OCI-LY7 (cell line): ENCODE results near the gene EML6. TPM values are rescaled to one million over a fixed set of nuclear protein-coding genes. Genes with fewer than 3 reads are reported as not detected.

ENCODE experiments used
- BruUV-seq: library from RNA; stranded (reverse); fragments of 400-500 nt; replicated peaks from 2 replicates; lab custom pipeline; 2021; lab: Mats Ljungman, UMichigan
- CTCF ChIA-PET: fragments of 300-600 bp; sonication (Branson Sonifier 250); formaldehyde crosslinking; loops from one replicate; lab custom pipeline; 2022; ENCODE audit warnings: antibody characterized with exemption; ENCODE audit not compliant: unreplicated experiment; lab: Charles Lee
- POLR2A ChIA-PET: fragments of 300-600 bp; sonication (Branson Sonifier 250); formaldehyde crosslinking; loops from one replicate; lab custom pipeline; 2022; ENCODE audit warnings: antibody characterized with exemption; lab: Charles Lee
- DNase-seq: peaks from one replicate; pipeline ENCODE4 v3.0.0-alpha.2; 2015; ENCODE audit warnings: low spot score
- H2AFZ ChIP-seq: fragments of 200-600 bp; sonication (generic), shearing (Covaris generic); 2 replicates; pipeline ENCODE4 v1.6.1; 2014; ENCODE audit warnings: mild to moderate bottlenecking, antibody characterized with exemption, low read length, moderate library complexity
- H3K27ac ChIP-seq: fragments of 200-600 bp; sonication (generic); 2 replicates; pipeline ENCODE4 v1.5.1; 2014; ENCODE audit warnings: mixed run types, low read depth, mild to moderate bottlenecking, moderate library complexity, low read length, inconsistent platforms; ENCODE audit not compliant: poor library complexity, severe bottlenecking
- H3K36me3 ChIP-seq: fragments of 200-600 bp; sonication (generic); 2 replicates; pipeline ENCODE4 v1.6.1; 2014; ENCODE audit warnings: mild to moderate bottlenecking, antibody characterized with exemption, low read length, moderate library complexity, mixed read lengths; ENCODE audit not compliant: insufficient read depth
- H3K4me1 ChIP-seq: fragments of 200-600 bp; sonication (generic); 2 replicates; pipeline ENCODE4 v1.5.1; 2014; ENCODE audit warnings: mild to moderate bottlenecking, low read length; ENCODE audit not compliant: insufficient read depth, poor library complexity, severe bottlenecking
- H3K4me2 ChIP-seq: fragments of 200-600 bp; sonication (generic); 2 replicates; pipeline ENCODE4 v1.6.1; 2014; ENCODE audit warnings: mild to moderate bottlenecking, low read length
- H3K4me3 ChIP-seq: fragments of 200-600 bp; sonication (generic); 2 replicates; pipeline ENCODE4 v1.5.1; 2014; ENCODE audit warnings: mild to moderate bottlenecking, low read depth, low read length; ENCODE audit not compliant: poor library complexity, severe bottlenecking
- H3K79me2 ChIP-seq: fragments of 200-600 bp; sonication (generic); 2 replicates; pipeline ENCODE4 v1.6.1; 2016; ENCODE audit warnings: low read depth, mild to moderate bottlenecking, low read length, moderate library complexity, mixed read lengths; ENCODE audit not compliant: insufficient read depth
- H3K9me2 ChIP-seq: fragments of 200-600 bp; sonication (generic); 2 replicates; pipeline ENCODE4 v1.6.1; 2016; ENCODE audit warnings: mild to moderate bottlenecking, low read length, mixed read lengths; ENCODE audit not compliant: insufficient read depth
- H3K9me3 ChIP-seq: fragments of 200-600 bp; sonication (generic); 2 replicates; pipeline ENCODE4 v1.6.1; 2014; ENCODE audit warnings: mild to moderate bottlenecking, mixed run types, low read length, mixed read lengths
- H4K20me1 ChIP-seq: fragments of 200-600 bp; sonication (generic); 2 replicates; pipeline ENCODE4 v1.6.1; 2014; ENCODE audit warnings: mild to moderate bottlenecking, antibody characterized with exemption, low read length, moderate library complexity, mixed read lengths; ENCODE audit not compliant: insufficient read depth
- CTCF ChIP-seq: fragments of 200-600 bp; sonication (generic); conservative IDR thresholded peaks from 2 replicates; pipeline ENCODE4 v1.5.1; 2014; ENCODE audit warnings: mild to moderate bottlenecking, antibody characterized with exemption, low read length, moderate library complexity, mixed read lengths
- EZH2phosphoT487 ChIP-seq: fragments of 200-600 bp; sonication (generic); IDR thresholded peaks from 2 replicates; pipeline ENCODE4 v1.6.1; 2018; ENCODE audit warnings: low read depth, borderline replicate concordance, mild to moderate bottlenecking, mixed run types, antibody characterized with exemption, low read length, moderate library complexity, mixed read lengths
- intact Hi-C: fragments of 100-400 bp; cut with micrococcal nuclease; formaldehyde crosslinking; loops from one replicate; pipeline ENCODE4 v1.10.0; 2022; ENCODE audit not compliant: unreplicated experiment
- total RNA-seq, 2 experiments: library from RNA; depleted of rRNA in 1 of 2; stranded (reverse); fragments of >200 nt in 1 of 2; shearing (Covaris generic) in 1 of 2; gene quantifications; 2 replicates each; pipeline ENCODE4 v1.2.3, GENCODE V29; 2014 to 2022

The EML6 gene
- total RNA-seq, 2 experiments from 2014 or later, result 310 to 367 TPM

GRCh38 chr2:54834721-54835120 is 111.3 kb downstream of the EML6 start:
- CTCF ChIA-PET, result no interaction called here
- intact Hi-C loops, result loop anchor here (2.0 to 5.0 kb wide), 2 partner anchors 14 to 167 kb away; no protein-coding TSS in a partner anchor
- no peaks in the 10 kb centered on the region for H3K9me2 ChIP-seq

GRCh38 chr2:54836477-54836876 is 113.0 kb downstream of the EML6 start:
- no peak for DNase-seq
- peaks cover 100% of the 10 kb centered on the region for H3K36me3 ChIP-seq
- intact Hi-C loops, result loop anchor here (5.0 kb wide), 1 partner anchor 169 kb away; no protein-coding TSS in a partner anchor
- H3K4me3 ChIP-seq, result no peak overlapping the region
- no peaks in the 10 kb centered on the region for H4K20me1 ChIP-seq
- BruUV-seq, result no TSS peak
- no peak overlapping the region for H2AFZ ChIP-seq
- H3K9me3 ChIP-seq, result no peaks in the 10 kb centered on the region
- H3K79me2 ChIP-seq, result peaks cover 9% of the 10 kb centered on the region; the same call in 1 of the 2 replicates
- POLR2A ChIA-PET, result no interaction called here
- CTCF ChIA-PET, result no interaction called here
- H3K4me2 ChIP-seq, result no peak overlapping the region
- TF ChIP-seq EZH2phosphoT487, result no peak
- TF ChIP-seq CTCF, result no peak
- H3K9me2 ChIP-seq, result no peaks in the 10 kb centered on the region
- H3K4me1 ChIP-seq, result peaks cover 24% of the 10 kb centered on the region
- peak overlapping the region; percentile 14 for H3K27ac ChIP-seq

More at GRCh38 chr2:54834721-54835120, 111.3 kb downstream of the EML6 start:
- POLR2A ChIA-PET, result interaction anchor here (0.6 kb wide), 1 partner anchor 371 kb away, joined by 4 read pairs; no protein-coding TSS in a partner anchor
- no peak for TF ChIP-seq CTCF
- TF ChIP-seq EZH2phosphoT487, result no peak
- Histone ChIP-seq H3K9me3 (no peaks in the 10 kb centered on the region), H3K79me2 (peaks cover 6% of the 10 kb centered on the region; the same call in 1 of the 2 replicates), H3K4me1 (peaks cover 24% of the 10 kb centered on the region), H3K27ac (no peak overlapping the region), H3K4me3 (no peak overlapping the region), H3K36me3 (peaks cover 100% of the 10 kb centered on the region), H4K20me1 (no peaks in the 10 kb centered on the region), H2AFZ (no peak overlapping the region), H3K4me2 (no peak overlapping the region)
- DNase-seq, result no peak
- BruUV-seq, result no TSS peak

- DNase-seq, result peak; percentile 82
- H4K20me1 ChIP-seq, result no peaks in the 10 kb centered on the region
- no peak overlapping the region for H3K4me3 ChIP-seq
- H3K79me2 ChIP-seq, result peaks cover 9% of the 10 kb centered on the region; the same call in 1 of the 2 replicates
- TF ChIP-seq EZH2phosphoT487 (no peak), CTCF (peak; percentile 98)
- H3K4me1 ChIP-seq, result peaks cover 24% of the 10 kb centered on the region
- peaks cover 98% of the 10 kb centered on the region for H3K36me3 ChIP-seq
- H3K4me2 ChIP-seq, result 0 out of 2 replicates have a peak overlapping the region, but pooled peaks have one; percentile 8
- peak overlapping the region; percentile 35 for H3K27ac ChIP-seq
- intact Hi-C loops, result loop anchor here (1.0 to 5.0 kb wide), 5 partner anchors 47 to 171 kb away; partner anchors contain the start of gene EML6
- ChIA-PET CTCF (interaction anchor here (0.7 to 1.0 kb wide), 3 partner anchors 10 to 46 kb away, joined by 3 to 4 read pairs (median 4); no protein-coding TSS in a partner anchor), POLR2A (interaction anchor here (1.0 to 1.5 kb wide), 5 partner anchors 10 to 83 kb away, joined by 3 to 5 read pairs (median 4); no protein-coding TSS in a partner anchor)
- BruUV-seq, result no TSS peak
- H3K9me2 ChIP-seq, result no peaks in the 10 kb centered on the region
- no peak overlapping the region for H2AFZ ChIP-seq
- no peaks in the 10 kb centered on the region for H3K9me3 ChIP-seq
These were observed 115.1 kb downstream of the EML6 start for GRCh38 chr2:54838585-54839035.
